ENCODE results near the gene SEC14L5.

DNA sequence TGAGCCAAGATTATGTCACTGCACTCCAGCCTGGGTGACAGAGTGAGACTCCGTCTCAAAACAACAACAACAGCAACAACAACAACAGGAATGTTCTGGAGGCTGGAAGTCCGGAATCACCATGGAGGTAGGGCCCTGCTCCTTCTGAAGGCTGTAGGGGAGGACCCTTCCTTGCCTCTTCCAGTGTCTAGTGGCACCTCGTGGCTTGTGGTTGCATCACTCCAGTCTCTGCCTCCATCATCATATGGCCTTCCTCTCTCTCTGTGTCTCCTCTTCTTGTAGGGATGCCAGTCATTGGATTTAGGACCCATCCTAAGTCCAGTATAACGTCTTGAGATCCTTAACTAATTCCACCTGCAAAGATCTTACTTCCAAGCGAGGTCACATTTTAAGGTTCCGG, 61.6 kb downstream of the SEC14L5 start:
- TF ChIP-seq, protein P1, sequence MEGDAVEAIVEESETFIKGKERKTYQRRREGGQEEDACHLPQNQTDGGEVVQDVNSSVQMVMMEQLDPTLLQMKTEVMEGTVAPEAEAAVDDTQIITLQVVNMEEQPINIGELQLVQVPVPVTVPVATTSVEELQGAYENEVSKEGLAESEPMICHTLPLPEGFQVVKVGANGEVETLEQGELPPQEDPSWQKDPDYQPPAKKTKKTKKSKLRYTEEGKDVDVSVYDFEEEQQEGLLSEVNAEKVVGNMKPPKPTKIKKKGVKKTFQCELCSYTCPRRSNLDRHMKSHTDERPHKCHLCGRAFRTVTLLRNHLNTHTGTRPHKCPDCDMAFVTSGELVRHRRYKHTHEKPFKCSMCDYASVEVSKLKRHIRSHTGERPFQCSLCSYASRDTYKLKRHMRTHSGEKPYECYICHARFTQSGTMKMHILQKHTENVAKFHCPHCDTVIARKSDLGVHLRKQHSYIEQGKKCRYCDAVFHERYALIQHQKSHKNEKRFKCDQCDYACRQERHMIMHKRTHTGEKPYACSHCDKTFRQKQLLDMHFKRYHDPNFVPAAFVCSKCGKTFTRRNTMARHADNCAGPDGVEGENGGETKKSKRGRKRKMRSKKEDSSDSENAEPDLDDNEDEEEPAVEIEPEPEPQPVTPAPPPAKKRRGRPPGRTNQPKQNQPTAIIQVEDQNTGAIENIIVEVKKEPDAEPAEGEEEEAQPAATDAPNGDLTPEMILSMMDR (IDR thresholded peaks at IDR 0.05; ENCODE audit: poor library complexity) = no peak
- TF ChIP-seq EZH2 (IDR thresholded peaks at IDR 0.05; ENCODE audit: borderline replicate concordance) = no peak
